GM10266 (cell line): ENCODE data around the gene TRIO.

Experiments
- DNase-seq: peaks from one replicate; pipeline ENCODE4 v3.0.0; 2012; ENCODE audit errors: extremely low spot score
- CTCF ChIP-seq: IDR thresholded peaks from 2 replicates; pipeline ENCODE4 v1.5.1; 2012; ENCODE audit warnings: mild to moderate bottlenecking, low read depth; ENCODE audit not compliant: control insufficient read depth, insufficient read depth; ENCODE audit errors: missing control alignments

Gene TRIO

DNA sequence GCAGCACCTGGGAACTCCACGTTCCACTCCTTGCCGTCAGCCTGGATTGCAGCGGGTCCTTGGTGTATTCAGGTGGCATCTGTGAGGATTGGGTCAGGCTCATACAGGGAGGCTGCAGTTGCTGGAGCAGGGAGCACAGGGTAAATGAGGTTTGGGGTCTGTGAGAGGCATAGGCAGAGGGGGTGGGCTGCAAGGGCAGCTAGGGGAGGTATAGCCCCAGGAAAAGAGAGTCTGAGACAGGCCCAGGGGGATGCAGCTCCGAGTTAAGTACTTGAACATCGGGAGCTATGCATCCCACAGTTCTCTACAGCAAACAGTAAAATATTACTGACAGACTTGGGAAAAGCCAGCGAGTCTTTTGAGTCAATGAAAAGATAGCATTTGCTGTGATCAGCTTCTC, 101.6 kb downstream of the TRIO start:
- no peak for TF ChIP-seq CTCF
- DNase-seq = no peak

GRCh38 chr5:14245132-14245925, 102.2 kb downstream of the TRIO start:
- TF ChIP-seq CTCF = no peak
- no peak for DNase-seq

- no peak for TF ChIP-seq CTCF
- DNase-seq = no peak
Measured at GRCh38 chr5:14246350-14247053, 103.4 kb downstream of the TRIO start.

DNA sequence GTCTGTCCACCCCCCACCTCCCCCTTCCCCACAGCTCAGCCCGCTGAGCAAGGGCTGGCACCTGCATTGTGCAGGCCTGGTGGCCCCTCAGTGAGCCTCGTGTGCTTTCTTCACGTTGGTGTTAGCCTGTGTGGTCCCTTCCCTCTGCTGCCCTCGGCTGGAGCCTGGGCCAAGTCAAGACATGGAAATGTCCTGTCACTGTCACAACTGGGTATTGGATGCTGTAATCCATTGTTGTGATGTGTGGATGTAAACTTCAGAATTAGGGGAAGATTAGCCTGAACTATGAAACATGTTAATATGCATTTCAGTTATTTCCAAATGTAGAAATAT, 103.9 kb downstream of the TRIO start:
- DNase-seq = no peak
- no peak for TF ChIP-seq CTCF

- no peak for TF ChIP-seq CTCF
- DNase-seq = no peak
Measured at GRCh38 chr5:14249258-14250082, 106.3 kb downstream of the TRIO start.

DNA sequence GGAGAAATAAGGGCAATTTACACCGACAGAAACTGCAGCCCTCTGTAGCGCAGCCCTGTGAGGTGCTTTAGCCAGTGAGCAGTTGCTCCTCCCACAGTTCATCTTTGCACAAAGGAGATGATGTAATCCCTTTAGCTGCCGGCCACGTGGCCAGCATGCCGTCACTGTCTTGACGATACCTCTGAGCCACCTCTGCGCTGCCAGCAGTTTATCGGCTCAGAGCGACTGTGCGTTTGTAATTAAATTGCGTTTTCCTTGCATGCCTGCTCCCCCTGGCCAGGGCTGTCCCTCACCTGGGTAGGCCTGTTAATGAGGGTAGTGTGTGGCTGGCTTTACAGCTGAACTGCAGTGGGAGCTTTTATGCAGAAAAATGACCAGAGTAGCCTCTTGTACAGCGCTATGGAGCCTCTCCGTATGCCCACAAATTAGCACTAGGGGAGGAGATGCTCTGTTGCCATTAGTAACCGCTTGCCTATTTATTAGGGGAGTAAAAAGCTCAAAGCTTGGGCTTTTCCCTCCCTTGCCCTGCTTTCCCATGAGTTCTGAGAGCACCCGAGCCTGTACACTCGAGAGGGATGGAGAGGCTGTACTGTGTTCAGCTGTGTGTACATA, 107.0 kb downstream of the TRIO start:
- no peak for DNase-seq

More for the DNA sequence above, 107.0 kb downstream of the TRIO start:
- no peak for TF ChIP-seq CTCF
